HCT116 (cell line): Measurements from ENCODE around the gene FCN3. TPM values are rescaled to one million over a fixed set of nuclear protein-coding genes. Genes with fewer than 3 reads are reported as not detected.

ENCODE experiments used
- ATAC-seq: fragments of 200-7000 bp; cut with Tn5 transposase; 2 replicates; pipeline ENCODE4 v1.9.1; 2020; ENCODE audit warnings: mild to moderate bottlenecking, moderate library complexity
- BruUV-seq: library from RNA; stranded (reverse); fragments of 400-500 nt; replicated peaks from 2 replicates; lab custom pipeline; 2021; lab: Mats Ljungman, UMichigan
- CTCF ChIA-PET: fragments of 300-600 bp; sonication (Branson Sonifier 250); formaldehyde crosslinking; loops from one replicate; lab custom pipeline; 2021; ENCODE audit warnings: antibody characterized with exemption; lab: Charles Lee
- POLR2A ChIA-PET: fragments of 300-600, 350-600 bp; sonication (Branson Sonifier 250); formaldehyde crosslinking; loops from one replicate; lab custom pipeline; 2021; ENCODE audit warnings: antibody characterized with exemption; lab: Charles Lee
- RAD21 ChIA-PET, 2 experiments: fragments of 300-600 bp; sonication (Branson Sonifier 250); formaldehyde crosslinking; loops; one replicate each; lab custom pipeline; 2023; ENCODE audit warnings: low total read pairs in 2 of 2; ENCODE audit not compliant: uncharacterized antibody in 2 of 2, unreplicated experiment in 2 of 2, low non-redundant PET in 1 of 2; lab: Charles Lee
- DNase-seq: peaks from one replicate; pipeline ENCODE4 v3.0.0-alpha.2; 2010; ENCODE audit warnings: low read depth, low spot score
- H2AFZ ChIP-seq: fragments of 200-600 bp; shearing (Covaris generic), sonication (generic); 2 replicates; pipeline ENCODE4 v1.6.1; 2017; ENCODE audit warnings: low read depth, mixed run types, mixed read lengths, antibody characterized with exemption, low read length; ENCODE audit not compliant: poor library complexity, severe bottlenecking
- H3K27ac ChIP-seq: 2 replicates; pipeline ENCODE4 v1.5.1; 2012; ENCODE audit warnings: low read depth, low read length
- H3K27me3 ChIP-seq: fragments of 200-600 bp; sonication (generic); 2 replicates; pipeline ENCODE4 v1.6.1; 2016; ENCODE audit warnings: mixed run types, low read length, mixed read lengths; ENCODE audit not compliant: insufficient read depth
- H3K36me3 ChIP-seq, 2 experiments: fragments of 200-500 bp in 1 of 2; fragments of 200-600 bp in 1 of 2; sonication (Bioruptor generic) in 1 of 2; sonication (generic) in 1 of 2; 2 replicates each; pipeline versions ENCODE4 v1.5.1 to v1.6.1; 2014 to 2016; ENCODE audit warnings: low read length in 2 of 2, inconsistent platforms in 1 of 2, mixed read lengths in 1 of 2, mixed run types in 1 of 2; ENCODE audit not compliant: insufficient read depth in 2 of 2, control insufficient read depth in 1 of 2
- H3K4me1 ChIP-seq, 2 experiments: fragments of 200-600 bp in 1 of 2; sonication (generic) in 1 of 2; 2 replicates each; pipeline versions ENCODE4 v1.5.1 to v1.6.1; 2012 to 2017; ENCODE audit warnings: low read length in 2 of 2, inconsistent platforms in 1 of 2, mild to moderate bottlenecking in 1 of 2, mixed read lengths in 1 of 2, mixed run types in 1 of 2, moderate library complexity in 1 of 2; ENCODE audit not compliant: insufficient read depth in 2 of 2, control insufficient read depth in 1 of 2
- H3K4me2 ChIP-seq: fragments of 200-600 bp; sonication (generic); 2 replicates; pipeline ENCODE4 v1.6.1; 2017; ENCODE audit warnings: mixed run types, low read length, mixed read lengths
- H3K4me3 ChIP-seq, 2 experiments: fragments of 200-600 bp in 1 of 2; sonication (generic) in 1 of 2; replicated peaks in 1 of 2; 2 replicates each; pipeline ENCODE4 v1.5.1; 2011 to 2016; ENCODE audit warnings: low read length in 2 of 2, control low read depth in 1 of 2, low read depth in 1 of 2, mild to moderate bottlenecking in 1 of 2, mixed read lengths in 1 of 2, mixed run types in 1 of 2
- H3K79me2 ChIP-seq: fragments of 200-600 bp; sonication (generic); 2 replicates; pipeline ENCODE4 v1.6.1; 2017; ENCODE audit warnings: mild to moderate bottlenecking, mixed run types, low read length, moderate library complexity, mixed read lengths; ENCODE audit not compliant: insufficient read depth
- H3K9ac ChIP-seq: fragments of 200-600 bp; sonication (generic); 2 replicates; pipeline ENCODE4 v1.6.1; 2016; ENCODE audit warnings: low read length, mixed read lengths
- H3K9me2 ChIP-seq: fragments of 200-600 bp; sonication (generic), shearing (Covaris generic); 2 replicates; pipeline ENCODE4 v1.6.1; 2017; ENCODE audit warnings: mixed run types, mild to moderate bottlenecking, moderate library complexity; ENCODE audit not compliant: insufficient read depth
- H3K9me3 ChIP-seq, 2 experiments: fragments of 200-500 bp in 1 of 2; fragments of 200-600 bp in 1 of 2; sonication (Bioruptor generic) in 1 of 2; sonication (generic) in 1 of 2; 2 replicates each; pipeline ENCODE4 v1.6.1; 2014 to 2017; ENCODE audit warnings: low read length in 2 of 2, mixed read lengths in 2 of 2, inconsistent platforms in 1 of 2, low read depth in 1 of 2, mild to moderate bottlenecking in 1 of 2, mixed run types in 1 of 2, moderate library complexity in 1 of 2; ENCODE audit not compliant: control insufficient read depth in 1 of 2, insufficient read depth in 1 of 2
- H4K20me1 ChIP-seq: fragments of 200-600 bp; sonication (generic), shearing (Covaris generic); 2 replicates; pipeline ENCODE4 v1.6.1; 2017; ENCODE audit warnings: mixed run types, mild to moderate bottlenecking, moderate library complexity; ENCODE audit not compliant: insufficient read depth
- CBX3 ChIP-seq: IDR thresholded peaks from 2 replicates; pipeline ENCODE4 v1.6.1; 2012; ENCODE audit warnings: low read depth
- CTCF ChIP-seq, 3 experiments: fragments of 200-600 bp in 1 of 3; sonication (generic) in 1 of 3; IDR thresholded peaks in 2 of 3; conservative IDR thresholded peaks in 1 of 3; 2 replicates each; pipeline ENCODE4 v1.5.1; 2012 to 2017; ENCODE audit warnings: low read depth in 2 of 3, low read length in 2 of 3, antibody characterized with exemption in 1 of 3, borderline replicate concordance in 1 of 3, control low read depth in 1 of 3, mild to moderate bottlenecking in 1 of 3, mixed read lengths in 1 of 3, mixed run types in 1 of 3, moderate library complexity in 1 of 3; ENCODE audit not compliant: insufficient read depth in 1 of 3
- ELF1 ChIP-seq: IDR thresholded peaks from 2 replicates; pipeline ENCODE4 v1.6.1; 2012; ENCODE audit warnings: low read depth, borderline replicate concordance
- EZH2phosphoT487 ChIP-seq: fragments of 200-600 bp; IDR thresholded peaks from 2 replicates; pipeline ENCODE4 v1.6.1; 2018; ENCODE audit warnings: antibody characterized with exemption, borderline replicate concordance
- FOSL1 ChIP-seq: IDR thresholded peaks from 2 replicates; pipeline ENCODE4 v1.6.1; 2012; ENCODE audit warnings: low read depth
- RAD21 ChIP-seq: IDR thresholded peaks from 2 replicates; pipeline ENCODE4 v1.6.1; 2012; ENCODE audit warnings: low read depth, mild to moderate bottlenecking
- REST ChIP-seq: IDR thresholded peaks from 2 replicates; pipeline ENCODE4 v1.6.1; 2012; ENCODE audit warnings: low read depth
- YY1 ChIP-seq: IDR thresholded peaks from 2 replicates; pipeline ENCODE4 v1.6.1; 2011; ENCODE audit warnings: low read length, low read depth, moderate library complexity, mild to moderate bottlenecking; ENCODE audit not compliant: insufficient replicate concordance; ENCODE audit errors: extremely low read depth
- intact Hi-C: fragments of 100-400 bp; cut with micrococcal nuclease; formaldehyde crosslinking; loops from 2 replicates; pipeline ENCODE4 v1.10.0; 2022
- total RNA-seq: library from RNA; stranded (reverse); gene quantifications from one replicate; pipeline ENCODE4 v1.2.1, GENCODE V29; 2021; ENCODE audit not compliant: unreplicated experiment

The FCN3 gene
- total RNA-seq, 1 experiment from 2014 or later = 1.2 TPM

GRCh38 chr1:27423709-27424108 is 49.1 kb upstream of the FCN3 start:
- CTCF ChIA-PET = interaction anchor here (0.9 kb wide), 1 partner anchor 28 kb away, joined by 3 read pairs; no protein-coding TSS in a partner anchor

More at GRCh38 chr1:27423709-27424108, 49.1 kb upstream of the FCN3 start:
- DNase-seq = no peak
- RAD21 ChIA-PET = no interaction called here
- H3K9me3 ChIP-seq = no peaks in the 10 kb centered on the region
- H3K9ac ChIP-seq = no peak overlapping the region
- no peak overlapping the region for H2AFZ ChIP-seq
- intact Hi-C loops = no loop called here
- no peaks in the 10 kb centered on the region for H4K20me1 ChIP-seq
- no TSS peak for BruUV-seq
- TF ChIP-seq EZH2phosphoT487 (no peak), ELF1 (no peak), REST (no peak), CTCF (IDR thresholded peaks at IDR 0.05 in 2 of 3, conservative IDR thresholded peaks at IDR 0.05 in 1 of 3; ENCODE audit: borderline replicate concordance in 1 of 3, insufficient read depth in 1 of 3, low read depth in 2 of 3, low read length in 2 of 3) (no peak), RAD21 (no peak), YY1 (no peak), FOSL1 (no peak), CBX3 (no peak)
- no peak for ATAC-seq
- H3K27me3 ChIP-seq = no peaks in the 10 kb centered on the region
- peaks cover 7 to 10% of the 10 kb centered on the region in 2 experiments; a peak in 3 of 4 replicates for H3K36me3 ChIP-seq
- H3K4me1 ChIP-seq = no peaks in the 10 kb centered on the region
- no peak overlapping the region for H3K4me3 ChIP-seq
- H3K79me2 ChIP-seq = peaks cover 50% of the 10 kb centered on the region
- no peaks in the 10 kb centered on the region for H3K9me2 ChIP-seq
- H3K27ac ChIP-seq = no peak overlapping the region
- POLR2A ChIA-PET = no interaction called here
- H3K4me2 ChIP-seq = no peak overlapping the region
